Neural cell (in vitro differentiated cells): ENCODE measurements around the gene UACA. TPM values are rescaled to one million over a fixed set of nuclear protein-coding genes. Genes with fewer than 3 reads are reported as not detected.

Experiments used
- H2AFZ ChIP-seq: fragments of 200-600, 300-800 bp; sonication (generic), shearing (Covaris generic); 2 replicates; pipeline ENCODE4 v1.6.0; 2014; ENCODE audit warnings: low read depth, mild to moderate bottlenecking, antibody characterized with exemption, low read length, moderate library complexity
- H3F3A ChIP-seq: fragments of 200-600 bp; shearing (Covaris generic); 2 replicates; pipeline ENCODE4 v1.6.1; 2016; ENCODE audit warnings: mild to moderate bottlenecking, moderate library complexity, mixed read lengths, antibody characterized with exemption, low read length; ENCODE audit not compliant: insufficient read depth, poor library complexity, severe bottlenecking
- H3K27ac ChIP-seq: fragments of 200-600, 300-800 bp; sonication (generic), shearing (Covaris generic); 2 replicates; pipeline ENCODE4 v1.5.1; 2014; ENCODE audit warnings: mild to moderate bottlenecking, low read length, moderate library complexity
- H3K27me3 ChIP-seq: fragments of 300-800, 200-600 bp; sonication (generic), shearing (Covaris generic); 2 replicates; pipeline ENCODE4 v1.6.0; 2014; ENCODE audit warnings: mild to moderate bottlenecking, low read depth, low read length, moderate library complexity; ENCODE audit not compliant: insufficient read depth
- H3K36me3 ChIP-seq: fragments of 300-800, 200-600 bp; sonication (generic), shearing (Covaris generic); 2 replicates; pipeline ENCODE4 v1.5.1; 2014; ENCODE audit warnings: mild to moderate bottlenecking, antibody characterized with exemption, low read length, moderate library complexity; ENCODE audit not compliant: insufficient read depth
- H3K4me2 ChIP-seq: fragments of 300-800, 200-600 bp; sonication (generic), shearing (Covaris generic); 2 replicates; pipeline ENCODE4 v1.6.0; 2014; ENCODE audit warnings: mild to moderate bottlenecking, low read length
- H3K4me3 ChIP-seq: fragments of 300-800, 200-600 bp; sonication (generic), shearing (Covaris generic); 2 replicates; pipeline ENCODE4 v1.5.1; 2014; ENCODE audit warnings: mild to moderate bottlenecking, low read length, moderate library complexity
- H3K79me2 ChIP-seq: fragments of 200-600 bp; shearing (Covaris generic); replicated peaks from 2 replicates; pipeline ENCODE4 v1.6.0; 2014; ENCODE audit warnings: mild to moderate bottlenecking, low read length, moderate library complexity; ENCODE audit not compliant: insufficient read depth
- H3K9ac ChIP-seq: fragments of 300-800, 200-600 bp; sonication (generic), shearing (Covaris generic); 2 replicates; pipeline ENCODE4 v1.6.1; 2016; ENCODE audit warnings: mild to moderate bottlenecking, low read length, mixed read lengths
- H3K9me2 ChIP-seq: fragments of 200-600 bp; shearing (Covaris generic); 2 replicates; pipeline ENCODE4 v1.6.1; 2016; ENCODE audit warnings: mild to moderate bottlenecking, low read length, mixed read lengths; ENCODE audit not compliant: insufficient read depth
- H3K9me3 ChIP-seq: fragments of 200-600, 300-800 bp; sonication (generic), shearing (Covaris generic); 2 replicates; pipeline ENCODE4 v1.6.1; 2016; ENCODE audit warnings: mild to moderate bottlenecking, mixed run types, low read length, moderate library complexity, mixed read lengths
- H4K20me1 ChIP-seq: fragments of 200-600 bp; shearing (Covaris generic); 2 replicates; pipeline ENCODE4 v1.6.1; 2016; ENCODE audit warnings: mild to moderate bottlenecking, mixed run types; ENCODE audit not compliant: insufficient read depth
- EP300 ChIP-seq: fragments of 450-650 bp; conservative IDR thresholded peaks from 2 replicates; pipeline ENCODE4 v1.6.1; 2014; ENCODE audit warnings: antibody characterized with exemption, mild to moderate bottlenecking, moderate library complexity; ENCODE audit not compliant: poor library complexity, severe bottlenecking
- EZH2 ChIP-seq: fragments of 200-600, 300-800 bp; shearing (Covaris generic), sonication (generic); IDR thresholded peaks from 2 replicates; pipeline ENCODE4 v1.6.1; 2014; ENCODE audit warnings: antibody characterized with exemption, low read length, borderline replicate concordance, mild to moderate bottlenecking; ENCODE audit not compliant: insufficient read depth, poor library complexity, severe bottlenecking
- MXI1 ChIP-seq: fragments of 450-650 bp; conservative IDR thresholded peaks from 2 replicates; pipeline ENCODE4 v1.6.1; 2014; ENCODE audit warnings: antibody characterized with exemption, mild to moderate bottlenecking; ENCODE audit not compliant: poor library complexity, severe bottlenecking
- POLR2AphosphoS5 ChIP-seq: IDR thresholded peaks from 2 replicates; pipeline ENCODE4 v1.6.1; 2012
- RAD21 ChIP-seq: fragments of 450-650 bp; conservative IDR thresholded peaks from 2 replicates; pipeline ENCODE4 v1.6.1; 2014; ENCODE audit warnings: antibody characterized with exemption, mild to moderate bottlenecking, moderate library complexity
- SMC3 ChIP-seq: fragments of 450-650 bp; conservative IDR thresholded peaks from 2 replicates; pipeline ENCODE4 v1.6.1; 2014; ENCODE audit warnings: antibody characterized with exemption, mild to moderate bottlenecking, moderate library complexity; ENCODE audit not compliant: poor library complexity
- TAF1 ChIP-seq: IDR thresholded peaks from 2 replicates; pipeline ENCODE4 v1.6.1; 2012; ENCODE audit warnings: low read depth
- polyA plus RNA-seq: library from polyadenylated mRNA; depleted of rRNA; stranded (reverse); fragments of >200 nt; gene quantifications from 2 replicates; pipeline ENCODE4 v1.2.3, GENCODE V29; 2014
- TF ChIP-seq, protein P1 (sequence below): IDR thresholded peaks from 2 replicates; pipeline ENCODE4 v1.6.1; 2012; ENCODE audit warnings: borderline replicate concordance
- TF ChIP-seq, protein P2 (sequence below): fragments of 450-650 bp; IDR thresholded peaks from 2 replicates; pipeline ENCODE4 v1.5.1; 2014; ENCODE audit warnings: antibody characterized with exemption, mild to moderate bottlenecking, moderate library complexity; ENCODE audit not compliant: poor library complexity, severe bottlenecking

Gene UACA
- polyA plus RNA-seq, 1 donor from 2014 or later: 0.10 TPM

DNA sequence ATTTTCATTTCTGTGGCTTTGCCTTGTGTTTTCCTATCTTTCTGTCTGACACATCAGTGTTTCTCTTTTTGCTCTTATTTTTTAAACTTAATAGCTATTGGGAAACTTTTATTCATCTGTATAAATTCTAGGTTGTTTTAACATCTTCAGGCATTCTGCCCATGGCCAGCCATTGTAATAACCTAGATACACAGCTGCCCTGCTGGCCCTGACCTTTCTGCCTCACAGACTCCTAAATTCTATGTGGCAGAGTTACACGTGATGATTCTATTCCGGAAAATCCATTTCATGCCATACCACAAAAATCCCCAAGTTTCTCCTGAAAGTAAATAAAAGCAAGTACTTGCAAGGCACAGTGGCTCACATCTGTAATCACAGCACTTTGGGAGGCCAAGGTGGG lies 150.1 kb downstream of the UACA start:
- Histone ChIP-seq H2AFZ (no peak overlapping the region), H3K9ac (no peak overlapping the region), H3K36me3 (no peaks in the 10 kb centered on the region), H3K4me2 (no peak overlapping the region), H3K4me3 (no peak overlapping the region), H3K9me2 (no peaks in the 10 kb centered on the region), H4K20me1 (no peaks in the 10 kb centered on the region), H3K79me2 (no peaks in the 10 kb centered on the region), H3K27ac (no peak overlapping the region), H3K9me3 (peaks cover 5% of the 10 kb centered on the region), H3F3A (no peaks in the 10 kb centered on the region), H3K27me3 (no peaks in the 10 kb centered on the region)
- TF ChIP-seq TAF1: no peak
- TF ChIP-seq, protein P1, sequence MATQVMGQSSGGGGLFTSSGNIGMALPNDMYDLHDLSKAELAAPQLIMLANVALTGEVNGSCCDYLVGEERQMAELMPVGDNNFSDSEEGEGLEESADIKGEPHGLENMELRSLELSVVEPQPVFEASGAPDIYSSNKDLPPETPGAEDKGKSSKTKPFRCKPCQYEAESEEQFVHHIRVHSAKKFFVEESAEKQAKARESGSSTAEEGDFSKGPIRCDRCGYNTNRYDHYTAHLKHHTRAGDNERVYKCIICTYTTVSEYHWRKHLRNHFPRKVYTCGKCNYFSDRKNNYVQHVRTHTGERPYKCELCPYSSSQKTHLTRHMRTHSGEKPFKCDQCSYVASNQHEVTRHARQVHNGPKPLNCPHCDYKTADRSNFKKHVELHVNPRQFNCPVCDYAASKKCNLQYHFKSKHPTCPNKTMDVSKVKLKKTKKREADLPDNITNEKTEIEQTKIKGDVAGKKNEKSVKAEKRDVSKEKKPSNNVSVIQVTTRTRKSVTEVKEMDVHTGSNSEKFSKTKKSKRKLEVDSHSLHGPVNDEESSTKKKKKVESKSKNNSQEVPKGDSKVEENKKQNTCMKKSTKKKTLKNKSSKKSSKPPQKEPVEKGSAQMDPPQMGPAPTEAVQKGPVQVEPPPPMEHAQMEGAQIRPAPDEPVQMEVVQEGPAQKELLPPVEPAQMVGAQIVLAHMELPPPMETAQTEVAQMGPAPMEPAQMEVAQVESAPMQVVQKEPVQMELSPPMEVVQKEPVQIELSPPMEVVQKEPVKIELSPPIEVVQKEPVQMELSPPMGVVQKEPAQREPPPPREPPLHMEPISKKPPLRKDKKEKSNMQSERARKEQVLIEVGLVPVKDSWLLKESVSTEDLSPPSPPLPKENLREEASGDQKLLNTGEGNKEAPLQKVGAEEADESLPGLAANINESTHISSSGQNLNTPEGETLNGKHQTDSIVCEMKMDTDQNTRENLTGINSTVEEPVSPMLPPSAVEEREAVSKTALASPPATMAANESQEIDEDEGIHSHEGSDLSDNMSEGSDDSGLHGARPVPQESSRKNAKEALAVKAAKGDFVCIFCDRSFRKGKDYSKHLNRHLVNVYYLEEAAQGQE: no peak

DNA sequence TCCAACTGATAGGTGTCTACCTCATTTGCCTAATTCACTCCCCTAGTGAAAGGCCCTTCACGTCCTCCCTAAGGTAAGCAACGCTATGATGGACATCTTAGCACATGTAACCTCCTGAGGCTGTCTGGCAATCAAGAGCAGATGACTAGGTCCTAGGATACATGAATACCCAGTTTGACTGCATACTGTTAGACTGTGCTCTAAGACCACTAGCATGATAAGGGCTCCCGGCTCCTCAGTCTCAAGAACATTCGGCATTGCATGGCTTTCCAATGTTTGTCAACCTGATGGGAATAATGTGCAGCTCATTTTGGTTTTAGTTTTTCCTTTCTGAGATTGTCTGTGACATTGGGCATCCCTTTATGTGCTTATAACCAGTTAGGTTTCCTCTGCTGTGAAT lies 152.1 kb downstream of the UACA start:
- no peak overlapping the region for H2AFZ ChIP-seq
- no peak overlapping the region for H3K4me2 ChIP-seq
- TF ChIP-seq POLR2AphosphoS5: no peak
- TF ChIP-seq EP300: no peak
- TF ChIP-seq TAF1: no peak
- no peak for TF ChIP-seq MXI1
- TF ChIP-seq RAD21: no peak
- no peak for TF ChIP-seq EZH2
- TF ChIP-seq SMC3: no peak
- TF ChIP-seq, protein P1: no peak
- TF ChIP-seq, protein P2, sequence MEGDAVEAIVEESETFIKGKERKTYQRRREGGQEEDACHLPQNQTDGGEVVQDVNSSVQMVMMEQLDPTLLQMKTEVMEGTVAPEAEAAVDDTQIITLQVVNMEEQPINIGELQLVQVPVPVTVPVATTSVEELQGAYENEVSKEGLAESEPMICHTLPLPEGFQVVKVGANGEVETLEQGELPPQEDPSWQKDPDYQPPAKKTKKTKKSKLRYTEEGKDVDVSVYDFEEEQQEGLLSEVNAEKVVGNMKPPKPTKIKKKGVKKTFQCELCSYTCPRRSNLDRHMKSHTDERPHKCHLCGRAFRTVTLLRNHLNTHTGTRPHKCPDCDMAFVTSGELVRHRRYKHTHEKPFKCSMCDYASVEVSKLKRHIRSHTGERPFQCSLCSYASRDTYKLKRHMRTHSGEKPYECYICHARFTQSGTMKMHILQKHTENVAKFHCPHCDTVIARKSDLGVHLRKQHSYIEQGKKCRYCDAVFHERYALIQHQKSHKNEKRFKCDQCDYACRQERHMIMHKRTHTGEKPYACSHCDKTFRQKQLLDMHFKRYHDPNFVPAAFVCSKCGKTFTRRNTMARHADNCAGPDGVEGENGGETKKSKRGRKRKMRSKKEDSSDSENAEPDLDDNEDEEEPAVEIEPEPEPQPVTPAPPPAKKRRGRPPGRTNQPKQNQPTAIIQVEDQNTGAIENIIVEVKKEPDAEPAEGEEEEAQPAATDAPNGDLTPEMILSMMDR: no peak
- no peaks in the 10 kb centered on the region for H4K20me1 ChIP-seq
- no peak overlapping the region for H3K9ac ChIP-seq
- H3K9me3 ChIP-seq: peaks cover 5% of the 10 kb centered on the region
- H3F3A ChIP-seq: no peaks in the 10 kb centered on the region
- no peak overlapping the region for H3K27ac ChIP-seq
- no peaks in the 10 kb centered on the region for H3K27me3 ChIP-seq
- no peaks in the 10 kb centered on the region for H3K79me2 ChIP-seq
- no peaks in the 10 kb centered on the region for H3K9me2 ChIP-seq
- no peaks in the 10 kb centered on the region for H3K36me3 ChIP-seq
- H3K4me3 ChIP-seq: no peak overlapping the region
